ENCODE results near the gene SUSD3. TPM values are rescaled to one million over a fixed set of nuclear protein-coding genes. Genes with fewer than 3 reads are reported as not detected.

SUSD3 gene
- total and polyA plus RNA-seq, 2 of the 8 experiments (the other 6 are each of a cell fraction or from before 2014, with no cell fraction given), result 5.5 to 35.4 TPM

DNA sequence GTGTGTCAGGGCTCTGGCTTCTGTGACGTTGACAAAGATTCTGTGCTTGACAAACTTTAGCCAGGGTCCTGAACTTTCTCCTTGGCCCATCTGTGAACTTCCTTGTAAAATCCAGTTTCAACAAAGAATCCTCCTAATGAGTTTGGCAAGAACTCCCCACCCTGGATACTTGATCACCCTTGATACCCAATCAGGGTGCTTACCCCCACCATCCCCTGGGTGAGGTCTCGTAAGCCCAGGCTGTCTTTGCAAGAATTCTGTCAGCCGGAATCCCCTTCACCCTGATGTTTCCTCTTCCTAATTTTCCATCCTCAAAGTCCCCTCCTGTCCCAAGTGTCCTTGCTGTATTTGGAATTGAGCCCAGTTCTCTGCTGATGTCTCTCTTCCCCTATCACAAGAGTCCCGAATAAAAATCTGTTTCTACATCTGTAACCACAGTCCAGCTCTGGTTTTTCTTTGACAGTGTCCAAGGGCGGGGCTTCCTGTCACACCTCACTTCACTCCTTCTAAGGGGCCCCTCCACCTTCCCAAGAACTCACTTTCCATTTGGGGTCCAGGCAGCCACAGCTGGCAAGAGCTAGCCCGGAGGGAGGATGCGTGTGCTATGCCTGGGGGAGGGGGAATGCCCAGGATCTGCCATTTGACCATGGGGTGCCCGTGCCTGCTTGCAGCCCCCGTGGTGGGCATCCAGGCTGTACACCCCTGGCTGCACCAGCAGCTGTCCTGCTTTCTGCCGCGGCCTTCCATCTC lies 34.8 kb downstream of the SUSD3 start:
- H2AFZ ChIP-seq (ENCODE audit: low read length), result no peak overlapping the region
- H3K36me3 ChIP-seq (ENCODE audit: control insufficient read depth in 2 of 4, insufficient read depth in 4 of 4, low read length in 3 of 4), result no peaks in the 10 kb centered on the region
- H4K20me1 ChIP-seq (replicated peaks in 1 of 2; ENCODE audit: control insufficient read depth in 1 of 2, insufficient read depth in 2 of 2, low read length in 2 of 2), result peaks cover 0 to 3% of the 10 kb centered on the region in 2 experiments
- H3K9me3 ChIP-seq (ENCODE audit: insufficient read depth in 2 of 2, low read depth in 1 of 2, low read length in 1 of 2), result no peaks in the 10 kb centered on the region
- H3K56ac ChIP-seq (replicated peaks; ENCODE audit: insufficient read length, low read depth, low read length), result no peak overlapping the region
- DNase-seq (ENCODE audit: low read depth in 1 of 2, low spot score in 2 of 2) (no peak), FAIRE-seq (no peak)
- H3K4me1 ChIP-seq (replicated peaks in 1 of 4; ENCODE audit: control insufficient read depth in 3 of 4, insufficient read depth in 4 of 4, low read length in 3 of 4), result peaks cover 0 to 13% (median 7%) of the 10 kb centered on the region in 4 experiments; a peak in 4 of 7 replicates
- TF ChIP-seq SRF (IDR thresholded peaks at IDR 0.05; ENCODE audit: low read depth, low read length) (no peak), CBX5 (IDR thresholded peaks at IDR 0.05; ENCODE audit: low read depth, low read length) (no peak), SP4 (IDR thresholded peaks at IDR 0.05; ENCODE audit: low read length) (no peak), NANOG (IDR thresholded peaks at IDR 0.05; ENCODE audit: insufficient read depth, low read depth, low read length, poor library complexity, severe bottlenecking) (no peak), GABPA (IDR thresholded peaks at IDR 0.05; ENCODE audit: borderline replicate concordance, insufficient read depth, low read length) (no peak), HDAC6 (IDR thresholded peaks at IDR 0.05; ENCODE audit: low read depth, low read length) (no peak), BRCA1 (IDR thresholded peaks at IDR 0.05; ENCODE audit: low read depth, low read length) (no peak), CEBPB (IDR thresholded peaks at IDR 0.05; ENCODE audit: low read depth, low read length) (no peak), BCL11A (IDR thresholded peaks at IDR 0.05; ENCODE audit: low read depth in 2 of 2, low read length in 2 of 2) (no peak), KDM4A (IDR thresholded peaks at IDR 0.05; ENCODE audit: low read depth, low read length, severe bottlenecking) (no peak), TEAD4 (IDR thresholded peaks at IDR 0.05; ENCODE audit: low read depth, low read length) (no peak)
- TF ChIP-seq, protein P1, sequence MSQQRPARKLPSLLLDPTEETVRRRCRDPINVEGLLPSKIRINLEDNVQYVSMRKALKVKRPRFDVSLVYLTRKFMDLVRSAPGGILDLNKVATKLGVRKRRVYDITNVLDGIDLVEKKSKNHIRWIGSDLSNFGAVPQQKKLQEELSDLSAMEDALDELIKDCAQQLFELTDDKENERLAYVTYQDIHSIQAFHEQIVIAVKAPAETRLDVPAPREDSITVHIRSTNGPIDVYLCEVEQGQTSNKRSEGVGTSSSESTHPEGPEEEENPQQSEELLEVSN (IDR thresholded peaks at IDR 0.05), result no peak
- H2BK120ac ChIP-seq (replicated peaks; ENCODE audit: low read depth, low read length), result no peak overlapping the region
- H3K4me2 ChIP-seq (ENCODE audit: insufficient read depth in 1 of 2, low read depth in 2 of 2, low read length in 2 of 2), result no peak overlapping the region
- no peak overlapping the region for H3K27ac ChIP-seq (ENCODE audit: low read depth, low read length)
- no peak overlapping the region for H3K14ac ChIP-seq (ENCODE audit: insufficient read length)
- ChIA-PET CTCF (ENCODE audit: partially characterized antibody) (no interaction called here), POLR2A (ENCODE audit: partially characterized antibody) (no interaction called here)
- no peaks in the 10 kb centered on the region; a peak in 1 of 7 replicates for H3K27me3 ChIP-seq (replicated peaks in 1 of 4; ENCODE audit: control insufficient read depth in 3 of 4, extremely low read depth in 1 of 4, insufficient read depth in 3 of 4, low read length in 3 of 4)
- H3K4me3 ChIP-seq (ENCODE audit: extremely low read depth in 1 of 4, insufficient read depth in 2 of 4, low read depth in 3 of 4, low read length in 4 of 4), result no peak overlapping the region
- H4K8ac ChIP-seq (ENCODE audit: extremely low read depth, insufficient read depth, low read length), result no peak overlapping the region
- H2BK15ac ChIP-seq (ENCODE audit: low read length), result no peak overlapping the region
- H3K18ac ChIP-seq (ENCODE audit: extremely low read depth, low read length), result no peak overlapping the region
- no peak overlapping the region for H2AK5ac ChIP-seq (ENCODE audit: low read depth, low read length)
- no peak overlapping the region for H2BK20ac ChIP-seq (ENCODE audit: low read length)
- H3K79me2 ChIP-seq (ENCODE audit: control insufficient read depth in 1 of 2, insufficient read depth in 2 of 2, low read length in 2 of 2), result 0 out of 4 replicates have a peak, but pooled peaks cover 0 to 3% of the 10 kb centered on the region in 2 experiments
- no peak overlapping the region for H3K23ac ChIP-seq (ENCODE audit: insufficient read length)
- H3K79me1 ChIP-seq (ENCODE audit: low read depth, low read length), result no peaks in the 10 kb centered on the region
- H3K4ac ChIP-seq (replicated peaks; ENCODE audit: insufficient read length, low read depth, low read length), result no peak overlapping the region
- no peak overlapping the region for H2BK12ac ChIP-seq (ENCODE audit: low read depth, low read length)
- WGBS, 2 experiments (ENCODE audit: extremely low coverage in 1 of 2, insufficient coverage in 1 of 2, insufficient read length in 1 of 2, insufficient replicate concordance in 2 of 2, low coverage in 1 of 2, low lambda C conversion rate in 2 of 2, missing lambda C conversion rate in 1 of 2), result 84% methylated on average over 11 of the region's 11 CpGs; no CpG with 5 or more reads in 1 of the 2 experiments
- no peak overlapping the region for H4K5ac ChIP-seq (ENCODE audit: insufficient read length, low read depth, low read length)
- H3K9ac ChIP-seq (replicated peaks in 1 of 4; ENCODE audit: extremely low read depth in 1 of 4, low read depth in 3 of 4, low read length in 3 of 4), result no peak overlapping the region
- H3K23me2 ChIP-seq (ENCODE audit: low read depth, low read length), result peaks cover 12% of the 10 kb centered on the region
- H2BK5ac ChIP-seq (ENCODE audit: low read depth, low read length), result no peak overlapping the region
- no peak overlapping the region for H4K91ac ChIP-seq (replicated peaks; ENCODE audit: insufficient read length, low read length)

All from H1 (cell line).